ENCODE measurements around the gene PARVG.

- TF ChIP-seq CTCF (IDR thresholded peaks at IDR 0.05), result no peak
- no peak for TF ChIP-seq POLR2A (IDR thresholded peaks at IDR 0.05)
Measured at GRCh38 chr22:44155115-44155514, 25.6 kb upstream of the PARVG start.
